Testis (tissue), 3 donors: ENCODE data around the gene RXRA. TPM values are rescaled to one million over a fixed set of nuclear protein-coding genes. Genes with fewer than 3 reads are reported as not detected.

Source experiments
- DNase-seq: peaks from one replicate; pipeline ENCODE4 v3.0.0-alpha.2; 2019
- H3K27ac ChIP-seq, 2 donors: fragments of 200-600 bp; sonication (generic); one replicate each; pipeline ENCODE4 v1.5.1; 2019
- H3K27me3 ChIP-seq: fragments of 200-600 bp; sonication (generic); one replicate; pipeline ENCODE4 v1.5.1; 2019
- H3K36me3 ChIP-seq: fragments of 200-600 bp; sonication (generic); one replicate; pipeline ENCODE4 v1.5.1; 2017; ENCODE audit warnings: low read depth; ENCODE audit errors: missing control alignments
- H3K4me1 ChIP-seq: fragments of 200-600 bp; sonication (generic); one replicate; pipeline ENCODE4 v1.5.1; 2019
- H3K4me3 ChIP-seq, 2 donors: fragments of 200-600 bp; sonication (generic); one replicate each; pipeline ENCODE4 v1.5.1; 2017 to 2019
- H3K9me3 ChIP-seq: fragments of 200-600 bp; sonication (generic); one replicate; pipeline ENCODE4 v1.5.1; 2017
- POLR2A ChIP-seq: fragments of 450-650 bp; IDR thresholded peaks from one replicate; pipeline ENCODE4 v1.6.1; 2017; ENCODE audit warnings: antibody characterized with exemption, mild to moderate bottlenecking, moderate library complexity
- WGBS, 2 donors: methylation state at CpG; one replicate each; pipeline ENCODE4 v1.1.5; 2018; 5-methylcytosine and 5-hydroxymethylcytosine counted together
- intact Hi-C: fragments of 100-400 bp; cut with DNase I; formaldehyde crosslinking; loops from one replicate; pipeline ENCODE4 v1.15.1; 2023; ENCODE audit warnings: low total_unique reads
- polyA plus RNA-seq: library from polyadenylated mRNA; stranded (reverse); fragments of 350-450 nt; fragmentation: Illumina TruSeq; extraction: RNeasy Lipid Tissue Mini Kit (QIAGEN cat#74804); gene quantifications from one replicate; pipeline ENCODE4 v1.2.3, GENCODE V29; 2014; ENCODE audit warnings: low read depth, low replicate concordance; ENCODE audit not compliant: insufficient read depth
- total RNA-seq, 2 donors: library from RNA; depleted of rRNA; stranded (reverse); fragments of >200 nt; gene quantifications; one replicate each; pipeline ENCODE4 v1.2.3, GENCODE V29; 2016
- TF ChIP-seq, protein P1 (sequence below), 3 experiments: fragments of 450-650 bp in 2 of 3; fragments of 200-600 bp in 1 of 3; sonication (generic) in 1 of 3; IDR thresholded peaks; one replicate each; pipeline ENCODE4 v1.5.1; 2016 to 2019; ENCODE audit warnings: antibody characterized with exemption in 3 of 3, mild to moderate bottlenecking in 2 of 3, moderate library complexity in 1 of 3

The RXRA gene
- total and polyA plus RNA-seq, 3 donors from 2014 or later = 31.3 to 61.0 (median 47.3) TPM

DNA sequence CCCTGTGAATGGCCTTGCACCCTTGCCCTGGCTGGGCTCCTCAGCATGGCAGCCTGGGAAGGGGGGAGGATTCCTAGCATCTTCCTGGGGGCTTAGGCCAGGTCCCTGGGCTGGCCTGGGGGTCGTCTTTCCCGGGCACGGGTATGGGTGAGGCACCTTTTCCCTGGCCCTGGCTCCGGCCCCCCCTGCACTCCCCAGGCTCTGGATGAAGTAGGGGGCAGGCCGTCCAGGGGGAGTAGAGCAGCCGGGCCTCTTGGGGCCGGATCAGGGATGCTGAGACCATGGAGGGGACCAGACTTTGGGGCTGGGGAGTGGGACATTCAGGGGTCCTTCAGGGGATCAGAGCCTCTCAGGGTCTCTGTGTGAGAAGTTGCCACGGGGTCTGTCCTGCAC lies 6.6 kb downstream of the RXRA start:
- TF ChIP-seq POLR2A = no peak
- TF ChIP-seq, protein P1, sequence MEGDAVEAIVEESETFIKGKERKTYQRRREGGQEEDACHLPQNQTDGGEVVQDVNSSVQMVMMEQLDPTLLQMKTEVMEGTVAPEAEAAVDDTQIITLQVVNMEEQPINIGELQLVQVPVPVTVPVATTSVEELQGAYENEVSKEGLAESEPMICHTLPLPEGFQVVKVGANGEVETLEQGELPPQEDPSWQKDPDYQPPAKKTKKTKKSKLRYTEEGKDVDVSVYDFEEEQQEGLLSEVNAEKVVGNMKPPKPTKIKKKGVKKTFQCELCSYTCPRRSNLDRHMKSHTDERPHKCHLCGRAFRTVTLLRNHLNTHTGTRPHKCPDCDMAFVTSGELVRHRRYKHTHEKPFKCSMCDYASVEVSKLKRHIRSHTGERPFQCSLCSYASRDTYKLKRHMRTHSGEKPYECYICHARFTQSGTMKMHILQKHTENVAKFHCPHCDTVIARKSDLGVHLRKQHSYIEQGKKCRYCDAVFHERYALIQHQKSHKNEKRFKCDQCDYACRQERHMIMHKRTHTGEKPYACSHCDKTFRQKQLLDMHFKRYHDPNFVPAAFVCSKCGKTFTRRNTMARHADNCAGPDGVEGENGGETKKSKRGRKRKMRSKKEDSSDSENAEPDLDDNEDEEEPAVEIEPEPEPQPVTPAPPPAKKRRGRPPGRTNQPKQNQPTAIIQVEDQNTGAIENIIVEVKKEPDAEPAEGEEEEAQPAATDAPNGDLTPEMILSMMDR (IDR thresholded peaks at IDR 0.05) = no peak
- peaks cover 63% of the 10 kb centered on the region for H3K4me1 ChIP-seq
- no peak overlapping the region for H3K4me3 ChIP-seq
- H3K27ac ChIP-seq = no peak overlapping the region
- no peaks in the 10 kb centered on the region for H3K9me3 ChIP-seq
- no peak for DNase-seq
- H3K36me3 ChIP-seq = no peaks in the 10 kb centered on the region
- intact Hi-C loops = no loop called here
- 75 to 100% methylated on average over 4 to 8 of the region's 8 CpGs for WGBS, 2 donors
- H3K27me3 ChIP-seq = no peaks in the 10 kb centered on the region

DNA sequence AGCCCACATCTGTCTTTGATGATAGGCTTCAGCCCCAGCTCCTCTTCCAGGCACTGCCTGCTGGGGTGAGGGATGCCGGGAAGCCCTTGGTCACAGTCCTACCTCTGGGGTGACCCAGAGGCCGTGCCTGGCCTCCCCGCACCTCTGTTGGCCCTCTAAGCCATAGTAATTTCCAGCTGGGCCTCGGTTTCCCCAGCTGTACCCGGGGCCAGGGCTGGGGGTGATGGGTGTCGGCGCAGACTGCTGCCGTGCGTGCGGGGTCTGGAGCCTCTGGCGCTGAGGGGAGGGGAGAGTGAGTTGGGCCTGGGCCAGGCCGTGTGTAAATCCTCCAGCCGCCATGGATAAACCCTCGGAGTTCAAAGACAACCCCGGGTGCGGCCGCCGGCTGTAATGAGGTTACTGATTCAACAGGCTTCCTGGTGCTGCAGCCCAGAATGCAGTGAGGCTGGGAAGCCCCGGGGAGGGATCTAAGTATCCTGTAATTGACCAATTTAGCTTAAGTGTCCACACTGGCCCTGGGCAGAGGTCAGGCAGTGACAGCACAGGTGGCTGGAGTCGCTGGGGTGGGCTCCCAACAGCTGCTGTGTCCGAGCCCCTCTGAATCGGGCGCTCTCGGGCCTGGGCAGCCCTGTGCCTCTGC lies 7.1 kb downstream of the RXRA start:
- H3K9me3 ChIP-seq = no peaks in the 10 kb centered on the region
- no peak overlapping the region for H3K27ac ChIP-seq
- H3K36me3 ChIP-seq = no peaks in the 10 kb centered on the region
- DNase-seq = no peak
- intact Hi-C loops = no loop called here
- H3K27me3 ChIP-seq = no peaks in the 10 kb centered on the region
- TF ChIP-seq POLR2A = no peak
- TF ChIP-seq, protein P1 (IDR thresholded peaks at IDR 0.05) = no peak
- peaks cover 66% of the 10 kb centered on the region for H3K4me1 ChIP-seq
- 58 to 68% methylated on average over 12 to 24 of the region's 24 CpGs for WGBS, 2 donors
- H3K4me3 ChIP-seq = no peak overlapping the region

DNA sequence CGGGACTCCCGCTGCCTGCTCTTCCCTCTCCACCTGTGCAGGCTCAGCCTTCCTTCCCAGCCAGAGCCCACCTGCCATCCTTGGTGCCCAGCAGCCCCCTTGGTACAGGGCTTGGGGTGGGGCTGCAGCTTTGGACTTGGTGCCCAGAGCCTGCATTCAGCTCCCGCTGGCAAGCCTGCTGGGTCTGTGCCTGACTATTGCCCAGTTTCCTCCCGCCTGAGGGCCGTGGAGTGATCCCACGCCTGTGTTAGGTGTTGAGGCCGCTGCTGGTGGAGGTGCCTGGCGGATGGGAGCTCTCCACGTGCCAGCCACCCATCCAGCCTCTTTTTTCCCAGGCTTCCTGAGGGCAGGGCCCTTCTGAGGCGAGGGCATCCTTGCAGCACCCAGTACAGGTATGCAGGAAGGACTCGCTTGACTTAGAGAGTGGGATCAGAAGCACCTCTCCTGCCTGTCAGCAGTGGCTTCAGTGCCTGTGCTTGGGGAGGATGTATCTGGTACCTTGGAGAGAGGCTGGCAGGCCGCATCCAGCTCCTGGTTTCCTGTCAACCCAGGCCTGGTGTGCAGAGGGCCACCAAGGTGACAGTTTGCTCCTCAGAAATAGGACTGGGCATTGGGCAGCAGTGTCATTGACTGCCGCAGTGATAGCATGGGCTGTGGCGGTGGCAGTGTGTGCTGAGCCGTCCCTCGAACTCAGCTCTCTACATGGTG lies 7.8 kb downstream of the RXRA start:
- Histone ChIP-seq H3K4me3 (no peak overlapping the region), H3K4me1 (peaks cover 66% of the 10 kb centered on the region), H3K27me3 (no peaks in the 10 kb centered on the region), H3K36me3 (no peaks in the 10 kb centered on the region), H3K27ac (no peak overlapping the region), H3K9me3 (no peaks in the 10 kb centered on the region)
- intact Hi-C loops = no loop called here
- 78 to 83% methylated on average over 11 to 14 of the region's 16 CpGs for WGBS, 2 donors
- TF ChIP-seq, protein P1 (IDR thresholded peaks at IDR 0.05) = no peak
- TF ChIP-seq POLR2A = no peak
- DNase-seq = no peak

DNA sequence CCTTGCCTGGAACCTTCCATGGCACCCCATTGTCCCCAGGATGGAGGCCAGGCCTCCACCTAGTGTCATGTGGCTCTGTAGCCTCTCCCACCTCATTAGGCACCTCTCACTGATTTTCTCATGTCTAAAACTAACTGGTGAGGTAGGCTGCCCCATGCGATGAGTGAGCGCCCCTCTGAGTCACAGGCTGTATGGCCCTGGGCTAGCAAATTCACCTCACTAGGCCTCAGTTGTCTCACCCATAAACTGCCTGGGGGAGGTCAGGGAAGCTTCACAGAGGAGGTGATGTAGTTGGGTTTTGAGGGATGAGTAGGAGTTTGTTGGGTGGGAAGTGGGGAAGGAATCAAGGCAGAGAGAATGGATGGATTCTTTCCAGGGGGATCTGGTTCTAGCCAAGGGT lies 8.8 kb downstream of the RXRA start:
- Histone ChIP-seq H3K27ac (no peak overlapping the region), H3K4me1 (peaks cover 66% of the 10 kb centered on the region), H3K27me3 (no peaks in the 10 kb centered on the region), H3K36me3 (no peaks in the 10 kb centered on the region), H3K9me3 (no peaks in the 10 kb centered on the region), H3K4me3 (no peak overlapping the region)
- WGBS, 2 donors = 92 to 100% methylated on average over 2 of the region's 2 CpGs
- no peak for TF ChIP-seq POLR2A
- TF ChIP-seq, protein P1 (IDR thresholded peaks at IDR 0.05) = no peak
- intact Hi-C loops = no loop called here
- DNase-seq = no peak
